Karpas-422 (cell line): ENCODE results near the gene BCL11B. TPM values are rescaled to one million over a fixed set of nuclear protein-coding genes. Genes with fewer than 3 reads are reported as not detected.

Experiments
- DNase-seq: peaks from one replicate; pipeline ENCODE4 v3.0.0-alpha.2; 2015
- H2AFZ ChIP-seq: fragments of 200-600 bp; sonication (generic); 2 replicates; pipeline ENCODE4 v1.6.1; 2014; ENCODE audit warnings: antibody characterized with exemption, low read length, mixed read lengths
- H3K27ac ChIP-seq: fragments of 200-600 bp; sonication (generic); 2 replicates; pipeline ENCODE4 v1.5.1; 2014; ENCODE audit warnings: mild to moderate bottlenecking, low read length, moderate library complexity
- H3K27me3 ChIP-seq: fragments of 200-600 bp; sonication (generic); 2 replicates; pipeline ENCODE4 v1.6.1; 2014; ENCODE audit warnings: low read length, mixed read lengths
- H3K36me3 ChIP-seq: fragments of 200-600 bp; sonication (generic); 2 replicates; pipeline ENCODE4 v1.6.1; 2014; ENCODE audit warnings: low read length, mixed read lengths; ENCODE audit not compliant: insufficient read depth
- H3K4me1 ChIP-seq: fragments of 200-600 bp; sonication (generic); 2 replicates; pipeline ENCODE4 v1.6.1; 2014; ENCODE audit warnings: mild to moderate bottlenecking, low read length, mixed read lengths
- H3K4me2 ChIP-seq: fragments of 200-600 bp; sonication (generic); 2 replicates; pipeline ENCODE4 v1.6.1; 2014; ENCODE audit warnings: low read length, low read depth, mild to moderate bottlenecking; ENCODE audit not compliant: poor library complexity, severe bottlenecking
- H3K4me3 ChIP-seq: fragments of 200-600 bp; sonication (generic); 2 replicates; pipeline ENCODE4 v1.5.1; 2014; ENCODE audit warnings: mild to moderate bottlenecking, antibody characterized with exemption, low read length, mixed read lengths
- H3K79me2 ChIP-seq: fragments of 200-600 bp; sonication (generic); 2 replicates; pipeline ENCODE4 v1.6.1; 2014; ENCODE audit warnings: mild to moderate bottlenecking, low read length, mixed read lengths
- H3K9ac ChIP-seq: fragments of 200-600 bp; sonication (generic); 2 replicates; pipeline ENCODE4 v1.6.0; 2014; ENCODE audit warnings: low read length
- H3K9me2 ChIP-seq: fragments of 200-600 bp; sonication (generic), shearing (Covaris generic); replicated peaks from 2 replicates; pipeline ENCODE4 v1.6.0; 2014; ENCODE audit warnings: mild to moderate bottlenecking, low read length, moderate library complexity; ENCODE audit not compliant: insufficient read depth
- H3K9me3 ChIP-seq: fragments of 300-700, 200-600 bp; sonication (generic); 2 replicates; pipeline ENCODE4 v1.6.1; 2014; ENCODE audit warnings: low read length, mixed read lengths
- H4K20me1 ChIP-seq: fragments of 200-600 bp; sonication (generic); 2 replicates; pipeline ENCODE4 v1.6.1; 2014; ENCODE audit warnings: mild to moderate bottlenecking, antibody characterized with exemption, low read length, low read depth; ENCODE audit not compliant: insufficient read depth
- total RNA-seq: library from RNA; depleted of rRNA; stranded (reverse); fragments of >200 nt; shearing (Covaris generic); gene quantifications from 2 replicates; pipeline ENCODE4 v1.2.3, GENCODE V29; 2014; ENCODE audit warnings: low replicate concordance

Gene BCL11B
- total RNA-seq, 1 experiment from 2014 or later, result not detected

GRCh38 chr14:99205086-99205688 is 66.8 kb downstream of the BCL11B start:
- no peaks in the 10 kb centered on the region for H3K9me2 ChIP-seq
- H3K27me3 ChIP-seq, result no peaks in the 10 kb centered on the region
- no peak overlapping the region for H3K4me3 ChIP-seq
- H3K4me1 ChIP-seq, result no peaks in the 10 kb centered on the region
- no peaks in the 10 kb centered on the region for H3K9me3 ChIP-seq
- no peaks in the 10 kb centered on the region for H3K79me2 ChIP-seq
- no peak for DNase-seq
- no peaks in the 10 kb centered on the region for H3K36me3 ChIP-seq
- H3K9ac ChIP-seq, result no peak overlapping the region
- H4K20me1 ChIP-seq, result no peaks in the 10 kb centered on the region
- H3K4me2 ChIP-seq, result no peak overlapping the region
- H2AFZ ChIP-seq, result no peak overlapping the region
- H3K27ac ChIP-seq, result no peak overlapping the region

- no peaks in the 10 kb centered on the region for H3K27me3 ChIP-seq
- H3K4me1 ChIP-seq, result no peaks in the 10 kb centered on the region
- no peaks in the 10 kb centered on the region for H3K9me3 ChIP-seq
- H3K4me2 ChIP-seq, result no peak overlapping the region
- no peaks in the 10 kb centered on the region for H3K9me2 ChIP-seq
- H2AFZ ChIP-seq, result no peak overlapping the region
- H3K4me3 ChIP-seq, result no peak overlapping the region
- no peak overlapping the region for H3K9ac ChIP-seq
- H3K36me3 ChIP-seq, result no peaks in the 10 kb centered on the region
- no peaks in the 10 kb centered on the region for H4K20me1 ChIP-seq
- H3K27ac ChIP-seq, result no peak overlapping the region
- DNase-seq, result no peak
- H3K79me2 ChIP-seq, result no peaks in the 10 kb centered on the region
These were observed 68.2 kb downstream of the BCL11B start for GRCh38 chr14:99203801-99204200.

- Histone ChIP-seq H3K4me1 (no peaks in the 10 kb centered on the region), H3K4me3 (no peak overlapping the region), H2AFZ (no peak overlapping the region), H3K27me3 (no peaks in the 10 kb centered on the region), H4K20me1 (no peaks in the 10 kb centered on the region), H3K9me3 (no peaks in the 10 kb centered on the region), H3K9ac (no peak overlapping the region), H3K4me2 (no peak overlapping the region), H3K79me2 (no peaks in the 10 kb centered on the region), H3K9me2 (no peaks in the 10 kb centered on the region), H3K27ac (no peak overlapping the region), H3K36me3 (no peaks in the 10 kb centered on the region)
- no peak for DNase-seq
These were observed 68.9 kb downstream of the BCL11B start for GRCh38 chr14:99203080-99203479.

- H3K4me1 ChIP-seq, result no peaks in the 10 kb centered on the region
- H3K4me2 ChIP-seq, result no peak overlapping the region
- no peak overlapping the region for H3K9ac ChIP-seq
- no peaks in the 10 kb centered on the region for H3K36me3 ChIP-seq
- no peaks in the 10 kb centered on the region for H3K79me2 ChIP-seq
- H2AFZ ChIP-seq, result no peak overlapping the region
- no peaks in the 10 kb centered on the region for H4K20me1 ChIP-seq
- H3K9me2 ChIP-seq, result no peaks in the 10 kb centered on the region
- H3K4me3 ChIP-seq, result no peak overlapping the region
- H3K27me3 ChIP-seq, result no peaks in the 10 kb centered on the region
- no peak overlapping the region for H3K27ac ChIP-seq
- DNase-seq, result no peak
- no peaks in the 10 kb centered on the region for H3K9me3 ChIP-seq
These were observed 69.5 kb downstream of the BCL11B start for GRCh38 chr14:99202516-99202915.

GRCh38 chr14:99201351-99202073 is 70.5 kb downstream of the BCL11B start:
- no peak overlapping the region for H2AFZ ChIP-seq

GRCh38 chr14:99200654-99201005 is 71.4 kb downstream of the BCL11B start:
- H3K27me3 ChIP-seq, result no peaks in the 10 kb centered on the region
- H4K20me1 ChIP-seq, result no peaks in the 10 kb centered on the region
- H3K9me3 ChIP-seq, result no peaks in the 10 kb centered on the region
- H3K79me2 ChIP-seq, result no peaks in the 10 kb centered on the region
- no peak overlapping the region for H3K4me2 ChIP-seq
- H3K4me1 ChIP-seq, result no peaks in the 10 kb centered on the region
- H3K9me2 ChIP-seq, result no peaks in the 10 kb centered on the region
- H3K4me3 ChIP-seq, result no peak overlapping the region
- no peak overlapping the region for H3K9ac ChIP-seq
- DNase-seq, result no peak
- H3K27ac ChIP-seq, result no peak overlapping the region
- H3K36me3 ChIP-seq, result no peaks in the 10 kb centered on the region
- H2AFZ ChIP-seq, result no peak overlapping the region

More at GRCh38 chr14:99201351-99202073, 70.5 kb downstream of the BCL11B start:
- Histone ChIP-seq H3K36me3 (no peaks in the 10 kb centered on the region), H3K79me2 (no peaks in the 10 kb centered on the region), H3K27me3 (no peaks in the 10 kb centered on the region), H3K4me3 (no peak overlapping the region), H3K9me3 (no peaks in the 10 kb centered on the region), H3K4me1 (no peaks in the 10 kb centered on the region), H3K27ac (no peak overlapping the region), H3K9ac (no peak overlapping the region), H3K9me2 (no peaks in the 10 kb centered on the region), H4K20me1 (no peaks in the 10 kb centered on the region), H3K4me2 (no peak overlapping the region)
- no peak for DNase-seq

GRCh38 chr14:99199846-99200653 is 71.9 kb downstream of the BCL11B start:
- Histone ChIP-seq H3K27me3 (no peaks in the 10 kb centered on the region), H3K4me1 (no peaks in the 10 kb centered on the region), H2AFZ (no peak overlapping the region), H3K9ac (no peak overlapping the region), H3K4me2 (no peak overlapping the region), H3K9me3 (no peaks in the 10 kb centered on the region), H3K36me3 (no peaks in the 10 kb centered on the region), H3K27ac (no peak overlapping the region), H4K20me1 (no peaks in the 10 kb centered on the region), H3K79me2 (no peaks in the 10 kb centered on the region), H3K4me3 (no peak overlapping the region), H3K9me2 (no peaks in the 10 kb centered on the region)
- no peak for DNase-seq

GRCh38 chr14:99198746-99199502 is 73.1 kb downstream of the BCL11B start:
- no peaks in the 10 kb centered on the region for H3K79me2 ChIP-seq
- DNase-seq, result no peak
- no peak overlapping the region for H3K27ac ChIP-seq
- H4K20me1 ChIP-seq, result no peaks in the 10 kb centered on the region
- H3K4me3 ChIP-seq, result no peak overlapping the region
- no peaks in the 10 kb centered on the region for H3K27me3 ChIP-seq
- H3K4me2 ChIP-seq, result no peak overlapping the region
- H3K9ac ChIP-seq, result no peak overlapping the region
- H3K9me2 ChIP-seq, result no peaks in the 10 kb centered on the region
- H2AFZ ChIP-seq, result no peak overlapping the region
- H3K36me3 ChIP-seq, result no peaks in the 10 kb centered on the region
- H3K9me3 ChIP-seq, result no peaks in the 10 kb centered on the region
- no peaks in the 10 kb centered on the region for H3K4me1 ChIP-seq
